Smooth muscle cell (in vitro differentiated cells): Measurements from ENCODE around the gene GNG10. TPM values are rescaled to one million over a fixed set of nuclear protein-coding genes. Genes with fewer than 3 reads are reported as not detected.

Source experiments
- DNase-seq: peaks from one replicate; lab custom pipeline; 2025; ENCODE audit not compliant: unreplicated experiment; lab: John Stamatoyannopoulos, UW
- H2AFZ ChIP-seq: fragments of 200-600 bp; sonication (generic); 2 replicates; pipeline ENCODE4 v1.6.0; 2016; ENCODE audit warnings: antibody characterized with exemption, low read depth, mild to moderate bottlenecking
- H3F3A ChIP-seq: fragments of 200-600 bp; sonication (generic); 2 replicates; pipeline ENCODE4 v1.6.0; 2017; ENCODE audit warnings: antibody characterized with exemption, low read depth
- H3K27ac ChIP-seq: fragments of 200-600 bp; sonication (generic); 2 replicates; pipeline ENCODE4 v1.5.1; 2016; ENCODE audit warnings: low read depth, mild to moderate bottlenecking
- H3K27me3 ChIP-seq: fragments of 200-600 bp; sonication (generic); 2 replicates; pipeline ENCODE4 v1.6.1; 2016; ENCODE audit warnings: low read depth, mild to moderate bottlenecking
- H3K36me3 ChIP-seq: fragments of 200-600 bp; sonication (generic); 2 replicates; pipeline ENCODE4 v1.5.1; 2016; ENCODE audit warnings: low read depth
- H3K4me1 ChIP-seq: fragments of 200-600 bp; sonication (generic); 2 replicates; pipeline ENCODE4 v1.5.1; 2016; ENCODE audit warnings: low read depth
- H3K4me2 ChIP-seq: fragments of 200-600 bp; sonication (generic); 2 replicates; pipeline ENCODE4 v1.6.0; 2016; ENCODE audit warnings: mild to moderate bottlenecking
- H3K4me3 ChIP-seq: fragments of 200-600 bp; sonication (generic); 2 replicates; pipeline ENCODE4 v1.5.1; 2016; ENCODE audit warnings: mild to moderate bottlenecking
- H3K79me2 ChIP-seq: fragments of 200-600 bp; sonication (generic); 2 replicates; pipeline ENCODE4 v1.6.0; 2016; ENCODE audit warnings: low read depth, mild to moderate bottlenecking
- H3K9ac ChIP-seq: fragments of 200-600 bp; sonication (generic); 2 replicates; pipeline ENCODE4 v1.6.0; 2016; ENCODE audit warnings: low read depth
- H3K9me3 ChIP-seq: fragments of 200-600 bp; sonication (generic); replicated peaks from 2 replicates; pipeline ENCODE4 v1.5.1; 2016; ENCODE audit warnings: low read depth
- H4K20me1 ChIP-seq: fragments of 200-600 bp; sonication (generic); 2 replicates; pipeline ENCODE4 v1.6.0; 2016; ENCODE audit warnings: low read depth
- WGBS: methylation state at CpG from one replicate; pipeline ENCODE4 v1.1.7; 2016; ENCODE audit warnings: low lambda C conversion rate; 5-methylcytosine and 5-hydroxymethylcytosine counted together
- polyA plus RNA-seq: library from polyadenylated mRNA; unstranded; fragments of >200 nt; fragmentation: Nextera tagmentation; extraction: Ambion mirVana; gene quantifications from 2 replicates; pipeline ENCODE4 v1.2.1, GENCODE V29; 2016
- total RNA-seq: library from RNA; depleted of rRNA; stranded (reverse); fragments of >200 nt; gene quantifications from 2 replicates; pipeline ENCODE4 v1.2.3, GENCODE V29; 2014
- TF ChIP-seq, protein P1 (sequence below): fragments of 200-600 bp; sonication (generic); IDR thresholded peaks from 2 replicates; pipeline ENCODE4 v1.5.1; 2017; ENCODE audit warnings: borderline replicate concordance, mild to moderate bottlenecking, antibody characterized with exemption; ENCODE audit not compliant: insufficient read depth, poor library complexity, severe bottlenecking

GNG10 gene
- total and polyA plus RNA-seq, 2 experiments from 2014 or later: 47.9 to 104 TPM

GRCh38 chr9:111632060-111632459 is 29.3 kb upstream of the GNG10 start:
- no peaks in the 10 kb centered on the region for H3K9me3 ChIP-seq
- H3K4me1 ChIP-seq: peaks cover 17% of the 10 kb centered on the region
- no peak overlapping the region for H3K27ac ChIP-seq
- peak overlapping the region; percentile 81 for H3K4me3 ChIP-seq
- no peak overlapping the region for H2AFZ ChIP-seq
- TF ChIP-seq, protein P1, sequence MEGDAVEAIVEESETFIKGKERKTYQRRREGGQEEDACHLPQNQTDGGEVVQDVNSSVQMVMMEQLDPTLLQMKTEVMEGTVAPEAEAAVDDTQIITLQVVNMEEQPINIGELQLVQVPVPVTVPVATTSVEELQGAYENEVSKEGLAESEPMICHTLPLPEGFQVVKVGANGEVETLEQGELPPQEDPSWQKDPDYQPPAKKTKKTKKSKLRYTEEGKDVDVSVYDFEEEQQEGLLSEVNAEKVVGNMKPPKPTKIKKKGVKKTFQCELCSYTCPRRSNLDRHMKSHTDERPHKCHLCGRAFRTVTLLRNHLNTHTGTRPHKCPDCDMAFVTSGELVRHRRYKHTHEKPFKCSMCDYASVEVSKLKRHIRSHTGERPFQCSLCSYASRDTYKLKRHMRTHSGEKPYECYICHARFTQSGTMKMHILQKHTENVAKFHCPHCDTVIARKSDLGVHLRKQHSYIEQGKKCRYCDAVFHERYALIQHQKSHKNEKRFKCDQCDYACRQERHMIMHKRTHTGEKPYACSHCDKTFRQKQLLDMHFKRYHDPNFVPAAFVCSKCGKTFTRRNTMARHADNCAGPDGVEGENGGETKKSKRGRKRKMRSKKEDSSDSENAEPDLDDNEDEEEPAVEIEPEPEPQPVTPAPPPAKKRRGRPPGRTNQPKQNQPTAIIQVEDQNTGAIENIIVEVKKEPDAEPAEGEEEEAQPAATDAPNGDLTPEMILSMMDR: no peak
- peak overlapping the region; percentile 93 for H3K9ac ChIP-seq
- H3K4me2 ChIP-seq: peak overlapping the region; percentile 92
- no peaks in the 10 kb centered on the region for H3F3A ChIP-seq
- WGBS: 42% methylated on average over 5 of the region's 5 CpGs
- no peak for DNase-seq
- H4K20me1 ChIP-seq: peaks cover 51% of the 10 kb centered on the region
- H3K79me2 ChIP-seq: peaks cover 57% of the 10 kb centered on the region
- H3K36me3 ChIP-seq: no peaks in the 10 kb centered on the region
- H3K27me3 ChIP-seq: no peaks in the 10 kb centered on the region

DNA sequence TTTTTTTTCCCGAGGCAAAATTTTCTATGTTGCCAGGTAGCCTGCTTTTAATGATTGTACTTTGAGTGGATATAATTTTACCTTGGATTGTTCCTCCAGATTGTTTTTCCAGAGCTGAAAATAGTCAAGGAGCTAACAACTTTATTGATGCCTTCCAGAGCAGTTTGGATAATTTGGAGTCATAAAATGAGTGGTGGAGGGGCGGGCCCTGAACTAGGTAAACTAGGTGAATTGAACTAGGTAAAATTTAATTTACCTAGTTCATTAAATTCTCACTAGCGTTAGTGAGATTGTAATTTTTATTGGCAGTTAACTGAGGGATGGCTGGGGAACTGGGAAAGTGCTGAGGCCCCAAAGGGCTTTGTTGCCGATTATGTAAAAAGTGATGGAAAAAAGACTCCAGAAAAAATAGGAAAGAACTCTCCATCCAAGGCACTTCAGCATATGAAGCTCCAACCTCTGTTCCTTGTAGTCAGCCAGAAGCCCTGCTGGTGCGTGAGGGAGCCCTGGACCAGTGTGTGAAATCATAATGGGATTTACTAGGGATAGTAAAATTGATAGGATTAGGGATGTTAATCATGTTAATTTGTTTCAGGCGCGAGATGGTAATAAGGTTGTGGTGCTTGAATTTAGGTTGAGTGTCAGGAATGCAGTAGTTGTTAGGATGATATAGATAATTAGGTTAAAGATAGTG is 28.6 kb upstream of the GNG10 start:
- H3K4me3 ChIP-seq: peak overlapping the region; percentile 81
- H3F3A ChIP-seq: no peaks in the 10 kb centered on the region
- H3K79me2 ChIP-seq: peaks cover 65% of the 10 kb centered on the region
- no peak overlapping the region for H2AFZ ChIP-seq
- H3K9ac ChIP-seq: peak overlapping the region; percentile 93
- WGBS: 86% methylated on average over 7 of the region's 7 CpGs
- DNase-seq: no peak
- no peaks in the 10 kb centered on the region for H3K9me3 ChIP-seq
- no peaks in the 10 kb centered on the region for H3K36me3 ChIP-seq
- peaks cover 59% of the 10 kb centered on the region for H4K20me1 ChIP-seq
- TF ChIP-seq, protein P1: no peak
- peak overlapping the region; percentile 92 for H3K4me2 ChIP-seq
- H3K27ac ChIP-seq: no peak overlapping the region
- H3K27me3 ChIP-seq: no peaks in the 10 kb centered on the region
- peaks cover 21% of the 10 kb centered on the region for H3K4me1 ChIP-seq

- peak overlapping the region; percentile 81 for H3K4me3 ChIP-seq
- no peak for DNase-seq
- H3K4me2 ChIP-seq: peak overlapping the region; percentile 92
- no peaks in the 10 kb centered on the region for H3K36me3 ChIP-seq
- no peak overlapping the region for H3K9ac ChIP-seq
- H2AFZ ChIP-seq: no peak overlapping the region
- no peaks in the 10 kb centered on the region for H3K9me3 ChIP-seq
- TF ChIP-seq, protein P1: no peak
- peaks cover 71% of the 10 kb centered on the region for H3K79me2 ChIP-seq
- no peaks in the 10 kb centered on the region for H3K27me3 ChIP-seq
- H3K4me1 ChIP-seq: peaks cover 21% of the 10 kb centered on the region
- H3F3A ChIP-seq: peaks cover 3% of the 10 kb centered on the region
- H4K20me1 ChIP-seq: peaks cover 64% of the 10 kb centered on the region
- no peak overlapping the region for H3K27ac ChIP-seq
- 86% methylated on average over 1 of the region's 1 CpG for WGBS
Observed at GRCh38 chr9:111633389-111633736, 28.0 kb upstream of the GNG10 start.

GRCh38 chr9:111634860-111635259 is 26.5 kb upstream of the GNG10 start:
- TF ChIP-seq, protein P1: no peak
- Histone ChIP-seq H3K9ac (no peak overlapping the region), H4K20me1 (peaks cover 79% of the 10 kb centered on the region), H3K27ac (no peak overlapping the region), H3K4me3 (no peak overlapping the region), H3K4me1 (peaks cover 21% of the 10 kb centered on the region), H3K4me2 (peak overlapping the region; percentile 22), H3K27me3 (no peaks in the 10 kb centered on the region), H2AFZ (no peak overlapping the region), H3K79me2 (peaks cover 85% of the 10 kb centered on the region), H3F3A (peaks cover 9% of the 10 kb centered on the region), H3K36me3 (no peaks in the 10 kb centered on the region), H3K9me3 (no peaks in the 10 kb centered on the region)
- 91% methylated on average over 1 of the region's 1 CpG for WGBS
- DNase-seq: no peak
